ENCODE results near the gene MAPK8IP2. TPM values are rescaled to one million over a fixed set of nuclear protein-coding genes. Genes with fewer than 3 reads are reported as not detected.

The MAPK8IP2 gene
- total and polyA plus RNA-seq, 2 of the 13 experiments (the other 11 are each of a cell fraction or from before 2014, with no cell fraction given) = 1.3 to 2.6 TPM

DNA sequence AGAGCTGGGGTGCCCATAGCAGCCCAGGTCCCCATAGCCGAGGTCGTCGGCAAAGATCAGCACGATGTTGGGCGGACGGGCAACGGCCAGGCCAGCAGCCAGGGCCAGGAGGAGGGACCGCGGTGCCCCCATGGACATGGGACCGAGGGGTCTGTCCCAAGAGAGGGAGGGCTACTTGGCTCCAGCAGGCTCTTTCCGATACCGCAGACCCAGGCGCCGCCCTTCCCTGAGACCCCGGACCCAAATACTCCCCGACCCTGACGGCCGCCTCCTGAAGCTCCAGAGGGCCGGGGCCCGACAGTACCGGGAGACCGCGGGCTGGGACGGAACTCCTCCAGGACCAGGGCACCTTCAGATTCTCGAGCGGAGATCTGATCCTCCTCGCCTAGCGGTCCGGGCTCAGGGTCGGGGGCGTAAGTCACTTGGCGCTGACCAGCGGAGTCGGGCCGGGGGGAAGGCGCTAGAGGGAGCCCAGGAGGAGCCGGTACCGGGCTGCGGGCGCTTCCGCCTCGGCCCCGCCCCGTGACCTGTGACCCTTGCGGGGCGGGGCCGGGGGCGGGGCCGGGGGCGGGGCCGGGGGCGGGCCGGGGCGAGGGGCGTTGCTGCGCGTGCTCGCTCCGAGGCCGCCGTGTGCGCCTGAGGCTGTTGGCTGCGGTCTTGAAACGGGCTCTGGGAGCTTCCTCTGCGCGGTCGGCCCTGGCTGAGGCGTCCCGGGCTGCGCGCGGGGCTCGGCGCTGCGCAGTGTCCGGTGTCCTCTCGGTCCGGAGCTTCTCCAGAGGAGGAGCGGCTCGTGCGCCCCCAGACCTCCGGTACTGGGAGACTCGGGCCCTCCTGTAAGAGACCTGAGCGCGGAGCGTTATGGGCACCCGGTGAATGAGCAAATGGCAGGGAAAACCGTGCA lies 27.3 kb downstream of the MAPK8IP2 start, which contains the start of gene ARSA (continued):
- TF ChIP-seq GPN1 (CRISPR knock-in tag; IDR thresholded peaks at IDR 0.05; ENCODE audit: borderline replicate concordance) (no peak), ZNF557 (CRISPR knock-in tag; IDR thresholded peaks at IDR 0.05) (no peak), ZIK1 (CRISPR knock-in tag; IDR thresholded peaks at IDR 0.05; ENCODE audit: borderline replicate concordance, low read depth) (no peak), SPEN (CRISPR knock-in tag; IDR thresholded peaks at IDR 0.05; ENCODE audit: low read depth) (peak; percentile 23), NFKB2 (CRISPR knock-in tag; IDR thresholded peaks at IDR 0.05; ENCODE audit: borderline replicate concordance) (peak; percentile 50; the same call in 1 of the 2 replicates), NR2F6 (IDR thresholded peaks at IDR 0.05) (peak; percentile 61), NR2F6 (CRISPR knock-in tag; IDR thresholded peaks at IDR 0.05) (peak; percentile 90), ZNF747 (CRISPR knock-in tag; IDR thresholded peaks at IDR 0.05; ENCODE audit: borderline replicate concordance) (no peak), ZNF660 (CRISPR knock-in tag; IDR thresholded peaks at IDR 0.05; ENCODE audit: borderline replicate concordance, low read depth) (no peak), DPF2 (CRISPR knock-in tag; IDR thresholded peaks at IDR 0.05; ENCODE audit: borderline replicate concordance, low read depth) (no peak), MXD4 (CRISPR knock-in tag; IDR thresholded peaks at IDR 0.05) (no peak), PCBP1 (IDR thresholded peaks at IDR 0.05; ENCODE audit: borderline replicate concordance, low read depth, low read length) (0 out of 2 replicates have a peak, but pooled peaks have one; percentile 44), ARID2 (CRISPR knock-in tag; IDR thresholded peaks at IDR 0.05; ENCODE audit: borderline replicate concordance) (no peak), HNF4A (CRISPR knock-in tag; IDR thresholded peaks at IDR 0.05) (0 out of 2 replicates have a peak, but pooled peaks have one; percentile 5), KMT2B (CRISPR knock-in tag; IDR thresholded peaks at IDR 0.05) (no peak; the same call in 1 of the 2 replicates), ZNF10 (CRISPR knock-in tag; IDR thresholded peaks at IDR 0.05; ENCODE audit: borderline replicate concordance, low read depth) (no peak), TOE1 (CRISPR knock-in tag; IDR thresholded peaks at IDR 0.05) (no peak), NRL (CRISPR knock-in tag; IDR thresholded peaks at IDR 0.05; ENCODE audit: borderline replicate concordance) (no peak; the same call in 1 of the 2 replicates), ZNF12 (CRISPR knock-in tag; IDR thresholded peaks at IDR 0.05) (no peak), ZSCAN20 (CRISPR knock-in tag; IDR thresholded peaks at IDR 0.05; ENCODE audit: borderline replicate concordance) (no peak), ZNF563 (CRISPR knock-in tag; IDR thresholded peaks at IDR 0.05) (no peak; the same call in 1 of the 2 replicates), ATF7-NPFF (CRISPR knock-in tag; IDR thresholded peaks at IDR 0.05; ENCODE audit: low read depth) (0 out of 2 replicates have a peak, but pooled peaks have one; percentile 48), CCDC6 (CRISPR knock-in tag; IDR thresholded peaks at IDR 0.05) (0 out of 2 replicates have a peak, but pooled peaks have one; percentile 50)
- TF ChIP-seq, protein P1, sequence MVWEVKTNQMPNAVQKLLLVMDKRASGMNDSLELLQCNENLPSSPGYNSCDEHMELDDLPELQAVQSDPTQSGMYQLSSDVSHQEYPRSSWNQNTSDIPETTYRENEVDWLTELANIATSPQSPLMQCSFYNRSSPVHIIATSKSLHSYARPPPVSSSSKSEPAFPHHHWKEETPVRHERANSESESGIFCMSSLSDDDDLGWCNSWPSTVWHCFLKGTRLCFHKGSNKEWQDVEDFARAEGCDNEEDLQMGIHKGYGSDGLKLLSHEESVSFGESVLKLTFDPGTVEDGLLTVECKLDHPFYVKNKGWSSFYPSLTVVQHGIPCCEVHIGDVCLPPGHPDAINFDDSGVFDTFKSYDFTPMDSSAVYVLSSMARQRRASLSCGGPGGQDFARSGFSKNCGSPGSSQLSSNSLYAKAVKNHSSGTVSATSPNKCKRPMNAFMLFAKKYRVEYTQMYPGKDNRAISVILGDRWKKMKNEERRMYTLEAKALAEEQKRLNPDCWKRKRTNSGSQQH (CRISPR knock-in tag; IDR thresholded peaks at IDR 0.05; ENCODE audit: low read depth) = peak; percentile 67; the same call in 1 of the 2 replicates
- TF ChIP-seq, protein P2, sequence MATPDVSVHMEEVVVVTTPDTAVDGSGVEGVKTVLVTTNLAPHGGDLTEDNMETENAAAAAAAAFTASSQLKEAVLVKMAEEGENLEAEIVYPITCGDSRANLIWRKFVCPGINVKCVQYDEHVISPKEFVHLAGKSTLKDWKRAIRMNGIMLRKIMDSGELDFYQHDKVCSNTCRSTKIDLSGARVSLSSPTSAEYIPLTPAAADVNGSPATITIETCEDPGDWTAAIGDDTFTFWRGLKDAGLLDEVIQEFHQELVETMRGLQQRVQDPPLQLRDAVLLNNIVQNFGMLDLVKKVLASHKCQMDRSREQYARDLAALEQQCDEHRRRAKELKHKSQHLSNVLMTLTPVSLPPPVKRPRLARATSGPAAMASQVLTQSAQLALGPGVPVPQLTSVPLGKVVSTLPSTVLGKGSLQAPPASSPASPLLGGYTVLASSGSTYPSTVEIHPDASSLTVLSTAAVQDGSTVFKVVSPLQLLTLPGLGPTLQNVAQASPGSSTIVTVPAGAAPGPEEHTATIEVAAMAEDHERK (CRISPR knock-in tag; IDR thresholded peaks at IDR 0.05; ENCODE audit: low read depth) = no peak
- TF ChIP-seq, protein P3, sequence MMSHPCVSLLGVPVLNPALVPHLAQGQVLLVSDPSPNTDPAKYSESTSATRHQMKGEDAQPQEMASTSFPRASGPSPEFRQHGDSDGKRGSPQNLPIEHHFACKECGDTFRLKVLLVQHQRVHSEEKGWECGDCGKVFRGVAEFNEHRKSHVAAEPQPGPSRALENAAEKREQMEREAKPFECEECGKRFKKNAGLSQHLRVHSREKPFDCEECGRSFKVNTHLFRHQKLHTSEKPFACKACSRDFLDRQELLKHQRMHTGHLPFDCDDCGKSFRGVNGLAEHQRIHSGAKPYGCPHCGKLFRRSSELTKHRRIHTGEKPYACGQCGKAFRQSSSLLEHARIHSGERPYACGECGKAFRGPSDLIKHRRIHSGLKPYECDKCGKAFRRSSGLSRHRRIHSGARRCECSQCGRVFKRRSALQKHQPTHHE (CRISPR knock-in tag; IDR thresholded peaks at IDR 0.05; ENCODE audit: borderline replicate concordance) = 0 out of 2 replicates have a peak, but pooled peaks have one; percentile 19
